ENCODE measurements around the gene CDH4.

Gene CDH4

GRCh38 chr20:61608275-61609085, 356.4 kb downstream of the CDH4 start:
- no peak for DNase-seq (ENCODE audit: low spot score)

DNA sequence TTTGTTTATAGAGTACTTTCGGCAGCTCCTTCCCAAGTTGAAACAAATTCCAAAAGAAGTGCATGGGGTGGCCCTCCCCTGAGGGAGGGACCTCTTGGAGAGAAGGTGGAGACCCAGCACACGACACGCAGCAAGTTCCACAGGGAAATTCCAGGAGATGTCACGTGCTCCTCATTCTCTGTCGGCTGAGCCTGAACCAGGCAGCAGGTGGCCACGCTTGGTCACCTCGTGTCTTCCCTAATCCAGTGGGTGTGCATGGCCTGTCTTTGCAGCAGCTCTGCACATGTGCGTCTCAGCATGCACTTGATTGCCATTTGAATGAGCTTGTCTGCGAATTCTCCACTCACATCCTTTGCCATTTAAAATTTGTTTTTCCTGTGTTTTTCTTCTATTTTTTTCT, 357.4 kb downstream of the CDH4 start:
- no peak for DNase-seq (ENCODE audit: low spot score)

GRCh38 chr20:61611401-61612180, 359.5 kb downstream of the CDH4 start:
- DNase-seq (ENCODE audit: low spot score), result no peak

GRCh38 chr20:61613917-61614705, 362.1 kb downstream of the CDH4 start:
- DNase-seq (ENCODE audit: low spot score), result no peak

GRCh38 chr20:61614706-61615100, 362.6 kb downstream of the CDH4 start:
- no peak for DNase-seq (ENCODE audit: low spot score)

DNA sequence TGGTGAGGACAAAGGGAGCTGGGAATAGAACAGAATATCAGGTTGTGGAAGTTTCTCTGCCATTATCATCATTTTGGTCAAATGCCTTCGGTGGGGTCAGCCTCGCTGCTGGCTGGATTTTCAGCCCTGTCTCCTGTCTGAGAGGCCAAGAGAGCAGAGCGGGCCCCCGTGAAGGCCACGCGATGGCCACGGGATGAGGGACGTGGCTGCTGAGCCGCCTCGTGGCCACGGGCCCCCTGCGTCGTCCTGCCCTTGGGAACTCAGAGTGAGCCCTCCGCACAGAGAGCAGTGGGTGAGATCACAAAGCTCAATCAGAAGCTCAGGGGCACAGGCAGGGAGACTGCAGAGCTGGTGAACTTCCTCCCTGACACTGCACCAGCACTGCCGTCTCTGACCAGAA, 363.7 kb downstream of the CDH4 start:
- DNase-seq (ENCODE audit: low spot score), result no peak

DNA sequence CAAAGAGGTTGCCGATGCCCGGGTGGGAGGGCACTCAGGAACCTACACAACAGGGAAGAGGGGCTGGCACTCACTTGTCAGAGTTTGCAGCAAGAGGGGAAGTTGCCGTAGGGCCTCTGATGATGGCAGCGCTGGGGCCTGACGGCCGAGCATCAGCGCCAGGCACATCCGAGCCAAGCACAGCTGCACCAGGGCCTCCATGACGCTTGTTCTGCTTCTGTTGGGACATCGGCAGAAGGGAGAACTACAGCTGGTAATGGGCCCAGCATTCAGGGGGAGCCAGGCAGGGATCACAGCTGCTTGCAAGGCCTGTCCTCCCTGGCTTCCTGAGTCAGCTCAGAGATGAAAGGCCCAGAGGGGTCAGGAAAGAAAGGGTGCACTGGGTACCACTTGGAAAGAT, 367.7 kb downstream of the CDH4 start:
- no peak for DNase-seq (ENCODE audit: low spot score)

- DNase-seq (ENCODE audit: low spot score), result no peak
Observed at GRCh38 chr20:61620174-61620573, 368.1 kb downstream of the CDH4 start.

GRCh38 chr20:61621035-61621730, 369.1 kb downstream of the CDH4 start:
- DNase-seq (ENCODE audit: low spot score), result no peak

- DNase-seq (ENCODE audit: low spot score), result no peak
Observed at GRCh38 chr20:61621852-61622251, 369.8 kb downstream of the CDH4 start.

DNA sequence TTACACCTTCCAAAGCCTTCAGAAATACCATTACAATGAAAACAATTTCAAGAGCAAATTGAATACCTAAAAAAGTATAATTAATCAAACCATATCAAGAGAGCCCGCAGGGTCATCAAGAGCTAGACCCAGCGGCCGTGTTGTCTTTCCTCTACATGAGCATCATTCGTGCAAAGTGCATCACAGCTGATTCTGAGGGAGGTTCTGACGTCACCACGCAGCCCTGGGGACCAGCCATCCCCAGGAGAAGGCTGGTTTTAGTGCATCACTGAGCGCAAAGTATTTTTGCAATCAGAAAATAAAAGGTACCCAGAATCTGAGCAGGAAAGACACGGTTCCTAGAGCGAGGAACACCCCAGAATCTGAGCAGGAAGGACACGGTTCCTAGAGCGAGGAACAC, 371.4 kb downstream of the CDH4 start:
- DNase-seq (ENCODE audit: low spot score), result no peak

GRCh38 chr20:61625246-61625645, 373.2 kb downstream of the CDH4 start:
- no peak for DNase-seq (ENCODE audit: low spot score)

DNA sequence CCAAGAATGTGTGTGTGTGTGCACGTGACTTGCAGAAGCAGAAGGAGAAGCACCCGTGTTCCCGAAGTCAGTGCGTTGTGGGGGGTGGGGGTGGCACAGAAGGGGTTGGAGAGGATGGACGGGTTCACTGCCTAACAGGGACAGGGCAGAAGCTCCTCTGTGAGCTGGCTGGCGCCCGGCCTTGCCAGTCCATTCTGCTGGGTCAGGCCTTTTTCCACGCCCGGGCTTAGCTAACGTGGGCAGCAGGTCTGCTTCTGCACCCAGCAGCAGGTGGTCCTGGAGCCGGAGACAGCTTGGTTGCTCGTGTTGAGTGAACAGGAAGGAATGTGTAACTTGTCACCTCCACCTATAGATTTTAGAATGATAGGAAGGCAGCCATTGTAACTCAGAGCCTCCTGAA, 374.4 kb downstream of the CDH4 start:
- DNase-seq (ENCODE audit: low spot score), result no peak

DNA sequence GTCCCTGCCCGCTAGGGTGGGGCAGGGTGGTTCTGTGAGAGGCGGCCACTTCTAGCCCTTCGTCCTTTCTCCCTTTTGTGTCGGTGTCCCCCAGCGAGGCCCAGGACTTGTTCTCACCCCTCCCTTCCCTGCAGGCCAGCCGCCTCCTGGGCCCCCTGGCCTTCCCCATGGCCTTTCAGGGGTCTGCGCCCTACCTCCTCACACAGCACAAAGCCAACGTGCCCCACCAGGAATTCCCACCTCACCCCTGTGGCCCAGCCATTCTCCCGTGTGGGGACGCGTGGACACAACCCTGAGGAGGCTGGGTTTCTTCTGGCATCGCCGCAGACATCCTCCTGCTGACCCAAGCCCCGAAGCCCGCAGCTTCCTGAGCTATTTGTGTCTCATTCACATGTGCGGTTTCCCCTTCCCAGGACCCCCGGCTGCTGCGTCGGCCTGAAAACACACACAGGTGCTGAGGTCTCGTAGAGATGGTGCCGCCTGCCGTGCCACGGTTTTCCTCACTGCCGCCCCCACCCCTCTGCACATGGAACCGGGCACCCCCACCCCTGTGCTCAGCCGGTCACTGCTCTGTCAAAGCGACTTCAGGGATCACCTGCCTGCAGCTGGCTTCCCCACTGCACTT, 375.8 kb downstream of the CDH4 start:
- DNase-seq (ENCODE audit: low spot score), result no peak

- DNase-seq (ENCODE audit: low spot score), result no peak
Observed at GRCh38 chr20:61628480-61628879, 376.4 kb downstream of the CDH4 start.

DNA sequence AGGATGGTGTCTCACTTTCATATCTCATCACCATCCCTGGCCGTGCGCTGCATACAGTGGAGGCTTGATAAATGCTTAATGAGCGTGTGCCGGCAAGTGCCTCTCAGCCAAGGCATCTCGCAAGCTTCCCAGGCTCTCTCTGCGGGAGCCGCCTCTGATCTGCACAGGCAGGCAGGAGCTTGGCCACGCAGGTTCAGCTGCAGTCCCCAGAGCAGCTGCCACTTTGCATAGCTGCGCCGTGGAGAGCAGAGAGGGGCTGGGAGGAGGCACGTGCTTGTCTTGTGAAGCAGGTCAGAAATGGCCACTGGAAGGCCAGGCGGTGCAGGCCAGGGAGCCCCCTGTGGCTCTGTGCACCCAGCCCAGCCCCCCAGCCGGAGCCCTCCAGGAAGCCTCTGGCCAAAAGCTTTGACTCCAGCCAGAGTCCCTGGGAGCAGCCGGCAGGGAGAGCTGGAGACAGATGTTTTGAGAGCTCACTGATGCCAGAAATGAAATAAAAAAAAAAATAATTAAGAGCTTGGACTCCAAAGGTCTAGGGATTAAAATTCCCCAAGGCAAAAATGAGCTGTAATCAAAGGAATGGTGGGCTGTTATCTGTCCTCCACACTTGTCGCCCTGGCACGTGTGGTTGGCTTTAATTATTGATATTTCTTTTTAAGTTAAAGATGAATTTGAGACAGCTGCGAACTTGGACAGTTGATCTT, 377.0 kb downstream of the CDH4 start:
- DNase-seq (ENCODE audit: low spot score), result no peak

GRCh38 chr20:61629602-61630390, 377.7 kb downstream of the CDH4 start:
- no peak for DNase-seq (ENCODE audit: low spot score)

GRCh38 chr20:61630391-61630650, 378.3 kb downstream of the CDH4 start:
- DNase-seq (ENCODE audit: low spot score), result no peak

GRCh38 chr20:61630816-61631215, 378.8 kb downstream of the CDH4 start:
- no peak for DNase-seq (ENCODE audit: low spot score)

GRCh38 chr20:61631751-61632150, 379.7 kb downstream of the CDH4 start:
- no peak for DNase-seq (ENCODE audit: low spot score)

Data from CD4-positive, alpha-beta T cell treated with Interleukin-15 for 4 hours (primary cell).